Suppressor macrophage treated with lipopolysaccharide for 1 hour (primary cell): Measurements from ENCODE around the gene TIAM1.

ENCODE experiments used
- DNase-seq, 3 donors: peaks; one replicate each; pipeline ENCODE4 v3.0.0-alpha.2; 2020 to 2022

Gene TIAM1

GRCh38 chr21:31252611-31253010 lies 91.5 kb downstream of the TIAM1 start:
- DNase-seq = no peak

GRCh38 chr21:31252091-31252490 lies 92.0 kb downstream of the TIAM1 start:
- no peak for DNase-seq

- DNase-seq = no peak
Measured at GRCh38 chr21:31251686-31252085, 92.4 kb downstream of the TIAM1 start.

GRCh38 chr21:31248598-31248997 lies 95.5 kb downstream of the TIAM1 start:
- no peak for DNase-seq

- no peak for DNase-seq
Measured at GRCh38 chr21:31243611-31244010, 100.5 kb downstream of the TIAM1 start.

GRCh38 chr21:31236528-31236927 lies 107.5 kb downstream of the TIAM1 start:
- peak; percentile 30 to 35 (median 34) for DNase-seq

- peak in 2 of 3 donors; percentile 19 to 26 for DNase-seq
Measured at GRCh38 chr21:31235671-31236450, 108.2 kb downstream of the TIAM1 start.

- no peak for DNase-seq
Measured at GRCh38 chr21:31234936-31235335, 109.1 kb downstream of the TIAM1 start.

GRCh38 chr21:31233711-31234110 lies 110.3 kb downstream of the TIAM1 start:
- no peak for DNase-seq

GRCh38 chr21:31232344-31232743 lies 111.7 kb downstream of the TIAM1 start:
- DNase-seq = no peak

- no peak for DNase-seq
Measured at GRCh38 chr21:31230937-31231336, 113.1 kb downstream of the TIAM1 start.

GRCh38 chr21:31228723-31229122 lies 115.3 kb downstream of the TIAM1 start:
- DNase-seq = peak; percentile 41 to 52 (median 51)

- no peak for DNase-seq
Measured at GRCh38 chr21:31225713-31226112, 118.3 kb downstream of the TIAM1 start.

- no peak for DNase-seq
Measured at GRCh38 chr21:31222142-31222541, 121.9 kb downstream of the TIAM1 start.

- DNase-seq = peak; percentile 67 to 78 (median 71)
Measured at GRCh38 chr21:31221043-31221442, 123.0 kb downstream of the TIAM1 start.

GRCh38 chr21:31220575-31220974 lies 123.5 kb downstream of the TIAM1 start:
- peak in 1 of 3 donors; percentile 12 for DNase-seq

GRCh38 chr21:31218830-31219608 lies 125.0 kb downstream of the TIAM1 start:
- peak; percentile 74 to 85 (median 83) for DNase-seq

- DNase-seq = no peak
Measured at GRCh38 chr21:31216206-31216605, 127.9 kb downstream of the TIAM1 start.

- no peak for DNase-seq
Measured at GRCh38 chr21:31213787-31214186, 130.3 kb downstream of the TIAM1 start.

- DNase-seq = no peak
Measured at GRCh38 chr21:31211836-31212235, 132.2 kb downstream of the TIAM1 start.

GRCh38 chr21:31205412-31205811 lies 138.6 kb downstream of the TIAM1 start:
- no peak for DNase-seq

GRCh38 chr21:31204801-31205200 lies 139.3 kb downstream of the TIAM1 start:
- DNase-seq = no peak

GRCh38 chr21:31203431-31204054 lies 140.5 kb downstream of the TIAM1 start:
- no peak for DNase-seq

- DNase-seq = peak; percentile 84 to 96 (median 94)
Measured at GRCh38 chr21:31201548-31201947, 142.5 kb downstream of the TIAM1 start.
